Measurements from ENCODE around the gene RPS27A.

GRCh38 chr2:55283083-55283482, 50.6 kb downstream of the RPS27A start:
- TF ChIP-seq POLR2AphosphoS5 (IDR thresholded peaks at IDR 0.05; ENCODE audit: low read depth, low read length) (no peak), REST (IDR thresholded peaks at IDR 0.05; ENCODE audit: insufficient read depth in 1 of 2, low read depth in 2 of 2, low read length in 2 of 2) (no peak), SIN3A (IDR thresholded peaks at IDR 0.05; ENCODE audit: borderline replicate concordance, insufficient read depth, low read length) (no peak)
